CD4-positive, alpha-beta T cell treated with Interleukin-4 for 4 hours (primary cell): Measurements from ENCODE around the gene SULT1C4.
"Not testable (repeated sequence)": the region's sequence is repeated elsewhere in the genome, so short reads cannot be mapped to it uniquely, and the experiment has no call there.

ENCODE experiments used
- DNase-seq: peaks from one replicate; pipeline ENCODE4 v3.0.0-alpha.2; 2020

The SULT1C4 gene

DNA sequence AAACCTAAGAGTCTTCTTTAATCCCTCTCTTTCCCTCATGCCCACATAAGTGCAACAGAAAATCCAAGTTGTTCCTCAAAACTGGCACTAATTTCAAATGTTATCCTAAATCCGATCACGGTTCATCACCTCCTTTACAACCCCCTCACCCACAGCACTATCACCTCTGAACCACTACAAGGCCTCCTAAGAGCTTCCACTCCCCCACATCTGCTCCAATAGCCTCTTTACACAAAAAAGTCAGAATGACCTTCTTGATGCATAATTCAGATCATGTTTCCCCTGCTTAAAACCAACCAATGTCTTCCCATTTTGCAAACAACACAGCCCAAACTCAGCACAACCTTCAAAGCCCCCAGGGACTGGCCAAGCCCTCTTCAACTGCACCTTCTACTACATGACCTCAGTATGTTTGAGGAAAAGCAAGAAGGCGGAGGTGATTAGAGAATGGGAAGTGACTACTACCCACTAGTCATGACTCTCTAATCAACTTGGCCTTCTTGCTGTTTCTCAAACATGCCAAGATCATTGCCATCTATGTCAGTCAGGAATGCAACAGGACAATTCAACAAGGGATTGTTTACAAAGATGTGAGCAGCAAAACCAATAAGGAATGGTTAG is 36.6 kb downstream of the SULT1C4 start:
- no peak for DNase-seq

GRCh38 chr2:108414945-108415344 is 37.2 kb downstream of the SULT1C4 start:
- DNase-seq = no peak

- DNase-seq = no peak
Observed at GRCh38 chr2:108417254-108417653, 39.5 kb downstream of the SULT1C4 start.

GRCh38 chr2:108418416-108418815 is 40.7 kb downstream of the SULT1C4 start:
- no peak for DNase-seq

DNA sequence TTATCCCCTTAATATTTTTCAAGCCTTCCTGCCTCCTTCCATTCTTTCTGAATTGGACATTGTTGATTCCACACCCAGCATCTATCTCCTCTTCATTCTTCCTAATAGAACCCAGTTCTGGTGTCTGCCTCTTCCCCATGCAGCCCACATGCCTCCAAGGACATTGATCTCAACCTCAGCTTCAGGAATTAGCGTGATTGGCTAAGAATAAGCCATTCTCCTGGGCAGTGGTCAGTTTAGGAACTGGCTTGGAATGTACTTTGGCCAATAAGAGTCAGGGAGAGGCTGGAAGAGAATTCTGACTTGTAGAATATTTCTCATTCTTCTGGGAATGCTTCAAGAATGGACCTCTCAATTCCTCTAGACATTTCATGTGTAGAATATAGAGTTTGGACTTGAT is 45.3 kb downstream of the SULT1C4 start:
- DNase-seq = no peak

- no peak for DNase-seq
Observed at GRCh38 chr2:108423502-108424251, 45.9 kb downstream of the SULT1C4 start.

GRCh38 chr2:108428286-108429009 is 50.7 kb downstream of the SULT1C4 start:
- no peak for DNase-seq

DNA sequence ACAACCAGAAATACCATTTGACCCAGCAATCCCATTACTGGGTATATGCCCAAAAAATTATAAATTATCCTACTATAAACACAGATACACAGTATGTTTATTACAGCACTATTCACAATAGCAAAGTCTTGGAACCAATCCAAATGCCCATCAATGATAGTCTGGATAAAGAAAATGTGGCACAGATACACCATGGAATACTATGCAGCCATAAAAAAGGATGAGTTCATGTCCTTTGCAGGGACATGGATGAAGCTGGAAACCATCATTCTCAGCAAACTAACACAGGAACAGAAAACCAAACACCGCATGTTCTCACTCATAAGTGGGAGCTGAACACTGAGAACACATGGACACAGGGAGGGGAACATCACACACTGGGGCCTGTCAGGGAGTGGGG is 57.8 kb downstream of the SULT1C4 start:
- DNase-seq = not testable (repeated sequence)

DNA sequence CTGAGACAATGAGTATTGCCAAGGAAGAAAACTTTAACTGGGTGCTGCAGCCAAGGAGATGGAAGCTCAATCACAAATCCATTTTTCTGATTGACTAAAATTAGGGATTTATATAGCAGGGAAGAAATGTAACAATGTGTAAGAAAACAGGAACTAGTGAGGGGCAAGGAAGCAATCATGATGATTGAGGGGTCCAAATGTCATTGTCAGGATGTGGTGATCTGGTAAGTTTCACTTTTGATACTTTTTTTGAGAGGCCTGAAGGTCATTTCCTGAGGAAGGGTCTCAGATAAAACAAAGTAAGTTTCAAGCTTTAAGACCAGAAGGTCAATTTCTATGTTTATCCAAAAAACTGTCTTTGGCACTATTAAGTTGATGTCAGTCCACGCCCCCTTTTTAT is 59.2 kb downstream of the SULT1C4 start:
- DNase-seq = no peak
